DMS153 (cell line): ENCODE results near the gene ATP9A.
"Not testable (repeated sequence)": the region's sequence is repeated elsewhere in the genome, so short reads cannot be mapped to it uniquely, and the experiment has no call there.

Experiments used
- DNase-seq: peaks from one replicate; lab custom pipeline; 2025; lab: John Stamatoyannopoulos, UW

Gene ATP9A

GRCh38 chr20:51791626-51792025 lies 23.4 kb upstream of the ATP9A start:
- no peak for DNase-seq

- DNase-seq: no peak
Observed at GRCh38 chr20:51790256-51790655, 22.1 kb upstream of the ATP9A start.

GRCh38 chr20:51789434-51789833 lies 21.2 kb upstream of the ATP9A start:
- no peak for DNase-seq

- DNase-seq: no peak
Observed at GRCh38 chr20:51788822-51789221, 20.6 kb upstream of the ATP9A start.

GRCh38 chr20:51784299-51784698 lies 16.1 kb upstream of the ATP9A start:
- DNase-seq: no peak

GRCh38 chr20:51778229-51778759 lies 10.1 kb upstream of the ATP9A start:
- DNase-seq: not testable (repeated sequence)

GRCh38 chr20:51775241-51775640 lies 7.1 kb upstream of the ATP9A start:
- no peak for DNase-seq

GRCh38 chr20:51772236-51772635 lies 4.0 kb upstream of the ATP9A start:
- DNase-seq: no peak

GRCh38 chr20:51769976-51770615 lies 1.9 kb upstream of the ATP9A start:
- DNase-seq: no peak

- DNase-seq: no peak
Observed at GRCh38 chr20:51768759-51769517, 748 bp upstream of the ATP9A start.

GRCh38 chr20:51766994-51767866 lies 960 bp downstream of the ATP9A start:
- peak; percentile 87 for DNase-seq

- DNase-seq: not testable (repeated sequence)
Observed at GRCh38 chr20:51765381-51765780, 2.8 kb downstream of the ATP9A start.

GRCh38 chr20:51763965-51764602 lies 4.1 kb downstream of the ATP9A start:
- DNase-seq: no peak

GRCh38 chr20:51760905-51761546 lies 7.2 kb downstream of the ATP9A start:
- DNase-seq: peak; percentile 49

GRCh38 chr20:51759769-51760510 lies 8.2 kb downstream of the ATP9A start:
- DNase-seq: no peak

GRCh38 chr20:51758978-51759544 lies 9.1 kb downstream of the ATP9A start:
- DNase-seq: no peak

- no peak for DNase-seq
Observed at GRCh38 chr20:51757226-51757625, 11.0 kb downstream of the ATP9A start.

GRCh38 chr20:51756653-51757052 lies 11.5 kb downstream of the ATP9A start:
- no peak for DNase-seq

GRCh38 chr20:51753220-51753619 lies 15.0 kb downstream of the ATP9A start:
- not testable (repeated sequence) for DNase-seq

- DNase-seq: no peak
Observed at GRCh38 chr20:51752343-51752951, 15.7 kb downstream of the ATP9A start.
